NCI-H2171 (cell line): ENCODE measurements around the gene JMJD6.
"Not testable (repeated sequence)": the region's sequence is repeated elsewhere in the genome, so short reads cannot be mapped to it uniquely, and the experiment has no call there.

Experiments used
- DNase-seq: peaks from one replicate; lab custom pipeline; 2025; lab: John Stamatoyannopoulos, UW

JMJD6 gene

GRCh38 chr17:76716146-76716838 lies 10.1 kb downstream of the JMJD6 start:
- DNase-seq = no peak

- no peak for DNase-seq
Observed at GRCh38 chr17:76715496-76715830, 10.9 kb downstream of the JMJD6 start.

GRCh38 chr17:76714822-76715495 lies 11.4 kb downstream of the JMJD6 start:
- peak; percentile 28 for DNase-seq

GRCh38 chr17:76714336-76714735 lies 12.1 kb downstream of the JMJD6 start:
- DNase-seq = no peak

- DNase-seq = no peak
Observed at GRCh38 chr17:76713765-76714164, 12.6 kb downstream of the JMJD6 start.

- DNase-seq = not testable (repeated sequence)
Observed at GRCh38 chr17:76712321-76712720, 14.1 kb downstream of the JMJD6 start.

- DNase-seq = peak; percentile 39
Observed at GRCh38 chr17:76710863-76711611, 15.4 kb downstream of the JMJD6 start, which contains the start of gene MXRA7. MXRA7 (minus strand) TSS chr17:76710965; CDS start chr17:76710946, 19 bp downstream.

- DNase-seq = not testable (repeated sequence)
Observed at GRCh38 chr17:76709951-76710862, 16.2 kb downstream of the JMJD6 start.

GRCh38 chr17:76709077-76709950 lies 17.1 kb downstream of the JMJD6 start:
- no peak for DNase-seq

GRCh38 chr17:76707985-76708807 lies 18.2 kb downstream of the JMJD6 start:
- DNase-seq = no peak

GRCh38 chr17:76706817-76707216 lies 19.6 kb downstream of the JMJD6 start:
- no peak for DNase-seq

GRCh38 chr17:76704805-76705204 lies 21.6 kb downstream of the JMJD6 start:
- no peak for DNase-seq

- no peak for DNase-seq
Observed at GRCh38 chr17:76702941-76703637, 23.3 kb downstream of the JMJD6 start.

- DNase-seq = no peak
Observed at GRCh38 chr17:76702076-76702475, 24.3 kb downstream of the JMJD6 start.

GRCh38 chr17:76701471-76701967 lies 24.9 kb downstream of the JMJD6 start:
- DNase-seq = no peak

GRCh38 chr17:76700617-76701470 lies 25.6 kb downstream of the JMJD6 start:
- no peak for DNase-seq

- peak; percentile 68 for DNase-seq
Observed at GRCh38 chr17:76700270-76700616, 26.2 kb downstream of the JMJD6 start.

- not testable (repeated sequence) for DNase-seq
Observed at GRCh38 chr17:76698466-76698977, 27.9 kb downstream of the JMJD6 start.
